Measurements from ENCODE around the gene TRIM4.

TRIM4 gene

DNA sequence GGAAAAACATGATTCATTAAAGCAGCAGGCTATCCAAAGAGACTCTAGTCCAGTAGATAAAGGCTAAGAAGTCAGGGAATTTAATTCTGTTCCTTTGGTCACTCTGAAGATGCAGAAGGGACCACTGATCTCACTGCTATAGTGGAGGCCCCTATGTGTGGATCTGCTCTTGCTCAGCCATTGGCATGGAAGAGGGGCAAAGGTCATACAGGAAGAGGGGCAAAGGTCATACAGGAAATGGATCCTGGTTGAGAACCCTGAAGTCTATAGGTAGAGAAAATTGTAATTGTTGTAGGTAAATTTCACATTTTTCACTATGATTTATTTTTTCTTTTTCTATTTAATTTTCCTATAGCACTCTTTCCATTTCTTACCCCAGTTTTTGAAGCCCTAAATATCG, 64.1 kb downstream of the TRIM4 start:
- DNase-seq (ENCODE audit: low read depth): no peak
- no peak overlapping the region for H3K4me3 ChIP-seq (ENCODE audit: low read depth, low read length)

DNA sequence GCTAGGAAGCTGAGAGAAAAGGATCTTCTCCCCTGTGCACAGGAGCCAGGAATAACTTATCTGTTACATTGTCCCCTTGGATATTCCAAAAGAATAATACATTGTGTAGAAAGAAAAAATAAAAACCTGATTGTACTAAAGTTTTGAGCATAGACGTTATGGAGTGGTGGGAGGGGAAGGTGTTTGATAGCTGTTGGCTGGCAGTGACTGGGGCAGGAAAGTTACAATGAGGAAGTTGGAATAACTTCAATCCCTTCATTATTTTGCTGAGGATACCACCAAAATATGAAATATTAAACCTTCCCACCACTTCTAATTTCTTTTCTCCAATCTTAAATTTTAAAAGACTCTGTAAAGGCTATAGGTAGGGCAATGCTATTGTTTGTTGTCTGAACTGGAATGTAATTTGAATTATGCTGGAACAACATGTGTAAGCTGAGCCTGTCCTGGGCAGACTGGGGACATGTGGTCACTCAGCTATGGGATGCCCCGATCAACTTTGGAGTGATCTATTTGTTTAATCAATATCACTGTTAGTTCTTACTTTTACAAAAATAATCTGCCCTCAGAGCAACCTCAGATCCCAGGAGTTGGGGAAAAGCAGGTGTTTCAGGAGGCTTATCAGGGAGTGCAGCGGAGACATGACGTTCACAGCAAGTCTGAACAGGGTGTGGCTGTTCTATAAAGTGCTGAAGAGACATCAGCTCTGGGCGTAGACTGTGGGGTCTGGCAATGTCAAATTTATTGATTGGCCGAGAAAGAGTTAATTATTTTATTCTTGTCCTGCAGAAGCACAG, 70.7 kb downstream of the TRIM4 start:
- DNase-seq (ENCODE audit: low read depth): no peak
- H3K4me3 ChIP-seq (ENCODE audit: low read depth, low read length): no peak overlapping the region

DNA sequence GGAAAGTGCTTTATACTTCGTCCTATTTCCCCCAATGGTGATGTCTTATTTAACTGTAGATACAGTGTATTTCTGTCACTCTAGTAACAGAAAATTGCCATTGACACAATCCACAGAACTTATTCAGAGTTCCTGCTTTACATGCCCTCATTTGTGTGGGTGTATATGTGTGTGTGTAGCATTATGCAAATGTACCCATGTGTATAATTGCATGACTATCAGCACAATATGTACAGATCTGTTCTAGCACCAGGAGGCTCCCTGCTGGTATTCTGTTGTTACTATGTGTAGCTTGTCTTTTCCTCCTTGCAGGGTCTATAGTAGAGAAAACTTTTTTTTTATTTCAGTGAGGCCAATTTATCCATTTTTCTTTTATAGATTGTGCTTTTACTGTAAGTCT, 75.0 kb downstream of the TRIM4 start:
- no peak for DNase-seq (ENCODE audit: low read depth)
- no peak overlapping the region for H3K4me3 ChIP-seq (ENCODE audit: low read depth, low read length)

DNA sequence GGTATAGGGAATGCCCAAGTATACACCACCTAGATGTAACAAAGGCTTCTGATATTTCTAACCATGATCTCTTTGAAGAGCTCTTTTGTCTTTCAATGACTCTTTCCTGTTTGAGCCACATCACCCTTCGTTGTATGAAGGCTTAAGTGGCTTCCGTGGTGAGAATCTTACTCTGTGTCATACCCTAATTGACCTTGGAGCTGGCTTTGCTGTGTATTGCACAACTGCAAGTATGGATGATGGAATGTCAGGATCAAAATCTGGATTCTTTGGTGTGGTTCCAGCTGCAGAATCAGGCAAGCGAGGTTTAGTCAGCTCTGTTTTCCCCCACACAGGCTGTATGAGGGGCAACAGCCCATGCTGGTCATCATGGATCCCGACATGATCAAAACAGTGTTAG, 75.5 kb downstream of the TRIM4 start:
- H3K4me3 ChIP-seq (ENCODE audit: low read depth, low read length): no peak overlapping the region
- no peak for DNase-seq (ENCODE audit: low read depth)

DNA sequence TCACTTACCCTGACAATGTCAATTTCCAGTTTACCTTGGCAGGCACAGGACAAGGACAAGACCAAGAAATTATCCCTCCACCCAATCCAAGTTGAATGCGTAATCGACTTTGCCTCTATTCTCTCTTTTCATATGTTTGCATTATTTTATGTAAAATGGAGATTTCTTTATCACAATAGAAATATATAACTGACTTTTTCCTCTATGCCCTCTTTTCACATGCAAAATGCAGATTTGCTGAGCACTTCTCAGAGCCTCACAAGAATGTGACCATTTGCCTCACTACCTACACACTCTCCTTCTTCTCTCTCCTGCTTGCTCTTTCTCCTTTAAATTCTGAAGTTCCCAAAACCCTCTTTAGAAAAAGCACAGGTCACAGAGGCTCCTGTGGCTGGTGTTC, 76.4 kb downstream of the TRIM4 start:
- H3K4me3 ChIP-seq (ENCODE audit: low read depth, low read length): no peak overlapping the region
- DNase-seq (ENCODE audit: low read depth): no peak

Measured in skeletal muscle cell (primary cell).